ENCODE measurements around the gene NAA60. TPM values are rescaled to one million over a fixed set of nuclear protein-coding genes. Genes with fewer than 3 reads are reported as not detected.
A peak's percentile ranks its signal among the peaks of the same experiment; 100 is the strongest.

Gene NAA60
- total and polyA plus RNA-seq, 9 of the 15 experiments (the other 6 are each of a cell fraction or from before 2014, with no cell fraction given) = 2.1 to 49.4 (median 10.3) TPM

DNA sequence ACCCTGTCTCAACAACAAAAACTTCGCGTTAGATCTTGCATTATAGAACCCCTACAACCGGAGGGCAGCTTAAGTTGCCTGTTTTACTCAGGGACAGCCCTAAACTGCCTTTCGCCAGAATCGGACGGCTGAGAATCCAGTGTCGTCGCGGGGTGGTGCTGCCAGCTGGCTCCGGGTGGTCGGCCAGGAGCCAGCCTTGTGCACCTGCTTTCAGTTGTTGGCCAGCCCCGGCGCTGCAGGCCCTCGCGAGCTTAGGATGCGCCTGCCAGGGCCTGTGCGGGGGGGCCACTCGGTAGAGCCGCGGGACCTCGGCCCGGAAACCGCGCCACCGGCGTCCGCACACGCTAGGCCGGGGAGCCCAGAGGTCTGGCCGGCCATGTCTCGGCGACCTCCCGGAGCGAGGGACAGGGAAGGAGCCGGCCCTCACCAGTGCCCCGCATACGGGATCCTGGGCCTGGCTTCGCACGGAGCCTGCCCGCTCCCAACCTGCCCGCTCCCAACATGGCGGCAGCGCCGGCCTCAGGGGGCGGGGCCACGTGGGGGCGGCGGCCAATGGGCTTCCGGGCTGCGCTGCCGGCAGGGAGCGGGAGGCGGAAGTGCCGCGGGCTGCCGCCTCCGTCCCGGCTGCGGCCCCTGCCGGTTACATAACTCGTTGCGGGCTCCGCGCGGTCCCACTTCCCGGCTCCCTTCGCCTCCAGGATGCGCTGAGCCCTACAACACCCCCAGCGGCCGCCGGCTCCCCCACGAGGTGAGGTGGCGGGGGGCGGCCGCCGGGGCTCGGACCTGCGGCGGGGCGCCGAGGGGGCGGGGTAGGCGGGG is 14.2 kb downstream of the NAA60 start (continued):
- TF ChIP-seq ZNF76 (CRISPR knock-in tag; IDR thresholded peaks at IDR 0.05; ENCODE audit: borderline replicate concordance) (0 out of 2 replicates have a peak, but pooled peaks have one; percentile 57), TEAD1 (CRISPR knock-in tag; IDR thresholded peaks at IDR 0.05) (peak in 1 of 2 experiments; percentile 73; a peak in 2 of 4 replicates), RBM25 (IDR thresholded peaks at IDR 0.05; ENCODE audit: low read depth, low read length, severe bottlenecking) (peak; percentile 97), CHD4 (IDR thresholded peaks at IDR 0.05; ENCODE audit: insufficient read depth, insufficient replicate concordance, low read depth, low read length, poor library complexity, severe bottlenecking) (no peak), MAFF (IDR thresholded peaks at IDR 0.05; ENCODE audit: low read length) (no peak), RFX7 (CRISPR knock-in tag; IDR thresholded peaks at IDR 0.05) (no peak), TAL1 (IDR thresholded peaks at IDR 0.05) (no peak), ZNF778 (CRISPR knock-in tag; IDR thresholded peaks at IDR 0.05) (no peak), ZNF239 (CRISPR knock-in tag; IDR thresholded peaks at IDR 0.05) (no peak), FOXP1 (CRISPR knock-in tag; IDR thresholded peaks at IDR 0.05) (peak; percentile 90), HEY1 (CRISPR knock-in tag; IDR thresholded peaks at IDR 0.05; ENCODE audit: borderline replicate concordance) (no peak), ZBTB7A (IDR thresholded peaks at IDR 0.05; ENCODE audit: borderline replicate concordance, control insufficient read depth, low read depth, low read length) (no peak), ZNF282 (CRISPR knock-in tag; IDR thresholded peaks at IDR 0.05) (peak; percentile 92; the same call in 1 of the 2 replicates), SNIP1 (IDR thresholded peaks at IDR 0.05; ENCODE audit: low read depth) (no peak), ADNP (tag; IDR thresholded peaks at IDR 0.05) (no peak), TFAM (CRISPR knock-in tag; conservative IDR thresholded peaks at IDR 0.05) (no peak), POLR3G (IDR thresholded peaks at IDR 0.05; ENCODE audit: extremely low read depth, insufficient read length, insufficient replicate concordance) (no peak), MXI1 (IDR thresholded peaks at IDR 0.05; ENCODE audit: low read depth, low read length) (no peak), ZNF140 (CRISPR knock-in tag; IDR thresholded peaks at IDR 0.05) (no peak), NR2F6 (CRISPR knock-in tag; IDR thresholded peaks at IDR 0.05) (no peak), ZNF174 (CRISPR knock-in tag; IDR thresholded peaks at IDR 0.05) (no peak)
- TF ChIP-seq, protein P1, sequence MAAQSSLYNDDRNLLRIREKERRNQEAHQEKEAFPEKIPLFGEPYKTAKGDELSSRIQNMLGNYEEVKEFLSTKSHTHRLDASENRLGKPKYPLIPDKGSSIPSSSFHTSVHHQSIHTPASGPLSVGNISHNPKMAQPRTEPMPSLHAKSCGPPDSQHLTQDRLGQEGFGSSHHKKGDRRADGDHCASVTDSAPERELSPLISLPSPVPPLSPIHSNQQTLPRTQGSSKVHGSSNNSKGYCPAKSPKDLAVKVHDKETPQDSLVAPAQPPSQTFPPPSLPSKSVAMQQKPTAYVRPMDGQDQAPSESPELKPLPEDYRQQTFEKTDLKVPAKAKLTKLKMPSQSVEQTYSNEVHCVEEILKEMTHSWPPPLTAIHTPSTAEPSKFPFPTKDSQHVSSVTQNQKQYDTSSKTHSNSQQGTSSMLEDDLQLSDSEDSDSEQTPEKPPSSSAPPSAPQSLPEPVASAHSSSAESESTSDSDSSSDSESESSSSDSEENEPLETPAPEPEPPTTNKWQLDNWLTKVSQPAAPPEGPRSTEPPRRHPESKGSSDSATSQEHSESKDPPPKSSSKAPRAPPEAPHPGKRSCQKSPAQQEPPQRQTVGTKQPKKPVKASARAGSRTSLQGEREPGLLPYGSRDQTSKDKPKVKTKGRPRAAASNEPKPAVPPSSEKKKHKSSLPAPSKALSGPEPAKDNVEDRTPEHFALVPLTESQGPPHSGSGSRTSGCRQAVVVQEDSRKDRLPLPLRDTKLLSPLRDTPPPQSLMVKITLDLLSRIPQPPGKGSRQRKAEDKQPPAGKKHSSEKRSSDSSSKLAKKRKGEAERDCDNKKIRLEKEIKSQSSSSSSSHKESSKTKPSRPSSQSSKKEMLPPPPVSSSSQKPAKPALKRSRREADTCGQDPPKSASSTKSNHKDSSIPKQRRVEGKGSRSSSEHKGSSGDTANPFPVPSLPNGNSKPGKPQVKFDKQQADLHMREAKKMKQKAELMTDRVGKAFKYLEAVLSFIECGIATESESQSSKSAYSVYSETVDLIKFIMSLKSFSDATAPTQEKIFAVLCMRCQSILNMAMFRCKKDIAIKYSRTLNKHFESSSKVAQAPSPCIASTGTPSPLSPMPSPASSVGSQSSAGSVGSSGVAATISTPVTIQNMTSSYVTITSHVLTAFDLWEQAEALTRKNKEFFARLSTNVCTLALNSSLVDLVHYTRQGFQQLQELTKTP (IDR thresholded peaks at IDR 0.05; ENCODE audit: low read depth in 1 of 2, partially characterized antibody in 2 of 2) = no peak
- TF ChIP-seq, protein P2, sequence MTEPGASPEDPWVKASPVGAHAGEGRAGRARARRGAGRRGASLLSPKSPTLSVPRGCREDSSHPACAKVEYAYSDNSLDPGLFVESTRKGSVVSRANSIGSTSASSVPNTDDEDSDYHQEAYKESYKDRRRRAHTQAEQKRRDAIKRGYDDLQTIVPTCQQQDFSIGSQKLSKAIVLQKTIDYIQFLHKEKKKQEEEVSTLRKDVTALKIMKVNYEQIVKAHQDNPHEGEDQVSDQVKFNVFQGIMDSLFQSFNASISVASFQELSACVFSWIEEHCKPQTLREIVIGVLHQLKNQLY (CRISPR knock-in tag; conservative IDR thresholded peaks at IDR 0.05) = no peak
- TF ChIP-seq, protein P3, sequence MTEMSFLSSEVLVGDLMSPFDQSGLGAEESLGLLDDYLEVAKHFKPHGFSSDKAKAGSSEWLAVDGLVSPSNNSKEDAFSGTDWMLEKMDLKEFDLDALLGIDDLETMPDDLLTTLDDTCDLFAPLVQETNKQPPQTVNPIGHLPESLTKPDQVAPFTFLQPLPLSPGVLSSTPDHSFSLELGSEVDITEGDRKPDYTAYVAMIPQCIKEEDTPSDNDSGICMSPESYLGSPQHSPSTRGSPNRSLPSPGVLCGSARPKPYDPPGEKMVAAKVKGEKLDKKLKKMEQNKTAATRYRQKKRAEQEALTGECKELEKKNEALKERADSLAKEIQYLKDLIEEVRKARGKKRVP (CRISPR knock-in tag; IDR thresholded peaks at IDR 0.05) = no peak
